A549 (cell line): ENCODE results near the gene ITPR3. TPM values are rescaled to one million over a fixed set of nuclear protein-coding genes. Genes with fewer than 3 reads are reported as not detected.
A peak's percentile ranks its signal among the peaks of the same experiment; 100 is the strongest.

ENCODE experiments used
- ATAC-seq, 2 experiments: fragments of 200-7000 bp in 1 of 2; fragments of >200 bp in 1 of 2; cut with Nextera tagmentation in 1 of 2; cut with Tn5 transposase in 1 of 2; 3 replicates each; pipeline versions ENCODE4 v1.8.0 to v1.9.1; 2018 to 2020; ENCODE audit warnings: mild to moderate bottlenecking in 1 of 2, moderate library complexity in 1 of 2
- CTCF ChIA-PET: fragments of 300-600 bp; sonication (Branson Sonifier 250); formaldehyde crosslinking; extraction: SDS; loops from one replicate; lab custom pipeline; 2021; ENCODE audit warnings: antibody characterized with exemption, inconsistent platforms; lab: Yijun Ruan, JAX
- POLR2A ChIA-PET: fragments of 350-600 bp; formaldehyde crosslinking; extraction: SDS; loops from one replicate; lab custom pipeline; 2021; ENCODE audit warnings: antibody characterized with exemption, inconsistent platforms; lab: Yijun Ruan, JAX
- DNase-seq, 2 experiments: peaks; one replicate each; pipeline versions ENCODE4 v3.0.0 to v3.0.0-alpha.2; 2011 to 2016; ENCODE audit warnings: low read depth in 1 of 2, low spot score in 1 of 2
- FAIRE-seq: peaks from 2 replicates; lab custom pipeline; 2011; peaks lifted over from hg19 to GRCh38; lab: Jason Lieb, UNC
- H3K27ac ChIP-seq, 2 experiments: fragments of >200 bp; sonication (Bioruptor Twin); formaldehyde crosslinking; 3 replicates each; pipeline ENCODE4 v1.5.1; 2016 to 2017
- H3K4me1 ChIP-seq: fragments of >200 bp; sonication (Bioruptor Twin); formaldehyde crosslinking; 3 replicates; pipeline ENCODE4 v1.6.1; 2016
- H3K4me2 ChIP-seq: fragments of >200 bp; sonication (Bioruptor Twin); formaldehyde crosslinking; 3 replicates; pipeline ENCODE4 v1.6.1; 2016
- H3K4me3 ChIP-seq: fragments of >200 bp; sonication (Bioruptor Twin); formaldehyde crosslinking; 3 replicates; pipeline ENCODE4 v1.5.1; 2016
- H3K9me3 ChIP-seq: fragments of >200 bp; sonication (Bioruptor Twin); formaldehyde crosslinking; 3 replicates; pipeline ENCODE4 v1.6.1; 2016
- CBX2 ChIP-seq: fragments of 200-600 bp; sonication (generic); IDR thresholded peaks from 2 replicates; pipeline ENCODE4 v1.6.1; 2016; ENCODE audit warnings: low read depth, mild to moderate bottlenecking, borderline replicate concordance
- CHD4 ChIP-seq: fragments of 200-600 bp; sonication (generic); IDR thresholded peaks from 2 replicates; pipeline ENCODE4 v1.6.1; 2016; ENCODE audit warnings: antibody characterized with exemption, mild to moderate bottlenecking, borderline replicate concordance
- EHMT2 ChIP-seq: fragments of 200-600 bp; sonication (generic); IDR thresholded peaks from 2 replicates; pipeline ENCODE4 v1.6.1; 2016; ENCODE audit warnings: antibody characterized with exemption, low read depth, mild to moderate bottlenecking, moderate library complexity
- EP300 ChIP-seq, 2 experiments: fragments of >200 bp; sonication (Bioruptor Twin); formaldehyde crosslinking; IDR thresholded peaks; 2 replicates in 1 of 2; 3 replicates in 1 of 2; pipeline ENCODE4 v1.6.1; 2016 to 2017
- ESRRA ChIP-seq: fragments of 150-350 bp; IDR thresholded peaks from 2 replicates; pipeline ENCODE4 v1.6.1; 2014; ENCODE audit warnings: mild to moderate bottlenecking, low read length, borderline replicate concordance
- FOXS1 ChIP-seq: fragments of 250-450 bp; sonication (Bioruptor Pico); IDR thresholded peaks from 2 replicates; pipeline ENCODE4 v1.5.0; 2020; ENCODE audit warnings: mild to moderate bottlenecking, moderate library complexity
- GATA3 ChIP-seq: IDR thresholded peaks from 2 replicates; pipeline ENCODE4 v1.6.1; 2012; ENCODE audit warnings: borderline replicate concordance
- HOXA7 ChIP-seq: fragments of 250-450 bp; sonication (Bioruptor Pico); IDR thresholded peaks from 2 replicates; pipeline ENCODE4 v1.5.0; 2020; ENCODE audit warnings: mild to moderate bottlenecking, moderate library complexity
- HOXB13 ChIP-seq: fragments of 250-450 bp; sonication (Bioruptor Pico); IDR thresholded peaks from 2 replicates; pipeline ENCODE4 v1.5.0; 2020; ENCODE audit warnings: low read depth, mild to moderate bottlenecking, moderate library complexity
- HOXB5 ChIP-seq: fragments of 250-450 bp; sonication (Bioruptor Pico); IDR thresholded peaks from 2 replicates; pipeline ENCODE4 v1.5.0; 2020; ENCODE audit warnings: mild to moderate bottlenecking, moderate library complexity
- JUN ChIP-seq, 2 experiments: fragments of >200 bp; sonication (Bioruptor Twin); formaldehyde crosslinking; IDR thresholded peaks; 2 replicates in 1 of 2; 3 replicates in 1 of 2; pipeline ENCODE4 v1.6.1; 2016 to 2017
- JUNB ChIP-seq: fragments of >200 bp; sonication (Bioruptor Twin); formaldehyde crosslinking; IDR thresholded peaks from 2 replicates; pipeline ENCODE4 v1.6.1; 2016
- MAZ ChIP-seq: fragments of 150-350 bp; IDR thresholded peaks from 2 replicates; pipeline ENCODE4 v1.6.1; 2014; ENCODE audit warnings: antibody characterized with exemption, low read depth, low read length, borderline replicate concordance
- POLR2A ChIP-seq: IDR thresholded peaks from 2 replicates; pipeline ENCODE4 v1.6.1; 2012; ENCODE audit warnings: mild to moderate bottlenecking, low read length
- RAD21 ChIP-seq, 2 experiments: fragments of >200 bp in 1 of 2; sonication (Bioruptor Twin) in 1 of 2; formaldehyde crosslinking in 1 of 2; IDR thresholded peaks in 1 of 2; conservative IDR thresholded peaks in 1 of 2; 2 replicates in 1 of 2; 3 replicates in 1 of 2; pipeline ENCODE4 v1.6.1; 2012 to 2018; ENCODE audit warnings: inconsistent platforms in 1 of 2
- RARB ChIP-seq: fragments of 250-450 bp; sonication (Bioruptor Pico); IDR thresholded peaks from 2 replicates; pipeline ENCODE4 v1.8.0; 2021; ENCODE audit warnings: mild to moderate bottlenecking, moderate library complexity
- TFCP2L1 ChIP-seq: fragments of 250-450 bp; sonication (Bioruptor Pico); IDR thresholded peaks from 2 replicates; pipeline ENCODE4 v1.5.0; 2021; ENCODE audit warnings: mild to moderate bottlenecking
- ZSCAN20 ChIP-seq: fragments of 250-450 bp; sonication (Bioruptor Pico); IDR thresholded peaks from 2 replicates; pipeline ENCODE4 v1.8.0; 2022; ENCODE audit warnings: mild to moderate bottlenecking, moderate library complexity
- WGBS: methylation state at CpG from one replicate; pipeline ENCODE4 v1.1.6; 2017; ENCODE audit errors: missing lambda C conversion rate; 5-methylcytosine and 5-hydroxymethylcytosine counted together
- polyA plus RNA-seq, 4 experiments: library from polyadenylated mRNA; depleted of rRNA in 3 of 4; stranded (reverse); fragments of >200 nt; fragmentation: RNase III in 1 of 4; extraction: RNeasy Plus Mini Kit Qiagen cat#74134 plus additional on column Dnase treatment in 1 of 4; gene quantifications; 2 replicates in 3 of 4; 3 replicates in 1 of 4; pipeline ENCODE4 v1.2.3, GENCODE V29; 2011 to 2017
- TF ChIP-seq, protein P1 (sequence below): fragments of 250-450 bp; sonication (Bioruptor Pico); IDR thresholded peaks from 2 replicates; pipeline ENCODE4 v1.5.0; 2021; ENCODE audit warnings: mild to moderate bottlenecking, moderate library complexity, borderline replicate concordance
- TF ChIP-seq, protein P2 (sequence below): fragments of 200-600 bp; sonication (generic); IDR thresholded peaks from 2 replicates; pipeline ENCODE4 v1.6.1; 2016; ENCODE audit warnings: antibody characterized with exemption, mild to moderate bottlenecking, moderate library complexity
- TF ChIP-seq, protein P3 (sequence below): fragments of >200 bp; sonication (Bioruptor Twin); formaldehyde crosslinking; IDR thresholded peaks from 2 replicates; pipeline ENCODE4 v1.6.1; 2016
- TF ChIP-seq, protein P4 (sequence below): fragments of >200 bp; sonication (Bioruptor Twin); formaldehyde crosslinking; IDR thresholded peaks from 3 replicates; pipeline ENCODE4 v1.5.1; 2016

The ITPR3 gene
- polyA plus RNA-seq, 2 of the 4 experiments (the other 2 are of a cell fraction), result 17.6 to 20.8 TPM

DNA sequence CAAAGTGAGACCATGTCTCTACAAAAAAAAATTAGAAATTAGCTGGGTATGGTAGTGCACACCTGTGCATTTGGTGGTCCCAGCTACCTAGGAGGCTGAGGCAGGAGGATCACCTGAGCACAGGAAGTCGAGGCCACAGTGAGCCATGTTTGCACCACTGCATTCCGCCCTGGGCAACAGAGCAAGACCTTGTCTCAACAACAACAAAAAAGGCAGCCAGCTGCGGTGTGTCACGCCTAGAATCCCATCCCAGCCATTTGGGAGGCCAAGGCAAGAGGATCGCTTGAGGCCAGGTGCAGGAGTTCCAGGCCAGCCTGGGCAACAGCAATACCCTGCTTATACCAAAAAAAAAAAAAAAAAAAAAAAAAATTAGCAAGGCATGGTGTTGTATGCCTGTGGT is 39.9 kb upstream of the ITPR3 start:
- no peak for FAIRE-seq
- Histone ChIP-seq H3K4me2 (no peak overlapping the region), H3K4me3 (no peak overlapping the region), H3K27ac (peak overlapping the region in 1 of 2 experiments; percentile 96; a peak in 1 of 6 replicates), H3K9me3 (no peaks in the 10 kb centered on the region), H3K4me1 (peaks cover 28% of the 10 kb centered on the region)
- ChIA-PET POLR2A (interaction anchor here (0.6 kb wide), 1 partner anchor 163 kb away, joined by 3 read pairs; the partner anchor contains the start of gene CUTA), CTCF (interaction anchor here (0.5 to 4.3 kb wide), 7 partner anchors 12 to 1718 kb away, joined by 3 to 33 read pairs (median 3); no protein-coding TSS in a partner anchor)
- TF ChIP-seq MAZ, result no peak
- TF ChIP-seq CBX2, result no peak
- no peak for TF ChIP-seq JUN (IDR thresholded peaks at IDR 0.05)
- TF ChIP-seq ZSCAN20 (CRISPR knock-in tag), result no peak
- no peak for TF ChIP-seq POLR2A
- TF ChIP-seq, protein P1, sequence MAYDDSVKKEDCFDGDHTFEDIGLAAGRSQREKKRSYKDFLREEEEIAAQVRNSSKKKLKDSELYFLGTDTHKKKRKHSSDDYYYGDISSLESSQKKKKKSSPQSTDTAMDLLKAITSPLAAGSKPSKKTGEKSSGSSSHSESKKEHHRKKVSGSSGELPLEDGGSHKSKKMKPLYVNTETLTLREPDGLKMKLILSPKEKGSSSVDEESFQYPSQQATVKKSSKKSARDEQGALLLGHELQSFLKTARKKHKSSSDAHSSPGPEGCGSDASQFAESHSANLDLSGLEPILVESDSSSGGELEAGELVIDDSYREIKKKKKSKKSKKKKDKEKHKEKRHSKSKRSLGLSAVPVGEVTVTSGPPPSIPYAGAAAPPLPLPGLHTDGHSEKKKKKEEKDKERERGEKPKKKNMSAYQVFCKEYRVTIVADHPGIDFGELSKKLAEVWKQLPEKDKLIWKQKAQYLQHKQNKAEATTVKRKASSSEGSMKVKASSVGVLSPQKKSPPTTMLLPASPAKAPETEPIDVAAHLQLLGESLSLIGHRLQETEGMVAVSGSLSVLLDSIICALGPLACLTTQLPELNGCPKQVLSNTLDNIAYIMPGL (CRISPR knock-in tag), result no peak
- no peak for TF ChIP-seq ESRRA
- TF ChIP-seq CHD4, result no peak
- TF ChIP-seq EHMT2, result no peak
- no peak for TF ChIP-seq HOXA7
- TF ChIP-seq, protein P2, sequence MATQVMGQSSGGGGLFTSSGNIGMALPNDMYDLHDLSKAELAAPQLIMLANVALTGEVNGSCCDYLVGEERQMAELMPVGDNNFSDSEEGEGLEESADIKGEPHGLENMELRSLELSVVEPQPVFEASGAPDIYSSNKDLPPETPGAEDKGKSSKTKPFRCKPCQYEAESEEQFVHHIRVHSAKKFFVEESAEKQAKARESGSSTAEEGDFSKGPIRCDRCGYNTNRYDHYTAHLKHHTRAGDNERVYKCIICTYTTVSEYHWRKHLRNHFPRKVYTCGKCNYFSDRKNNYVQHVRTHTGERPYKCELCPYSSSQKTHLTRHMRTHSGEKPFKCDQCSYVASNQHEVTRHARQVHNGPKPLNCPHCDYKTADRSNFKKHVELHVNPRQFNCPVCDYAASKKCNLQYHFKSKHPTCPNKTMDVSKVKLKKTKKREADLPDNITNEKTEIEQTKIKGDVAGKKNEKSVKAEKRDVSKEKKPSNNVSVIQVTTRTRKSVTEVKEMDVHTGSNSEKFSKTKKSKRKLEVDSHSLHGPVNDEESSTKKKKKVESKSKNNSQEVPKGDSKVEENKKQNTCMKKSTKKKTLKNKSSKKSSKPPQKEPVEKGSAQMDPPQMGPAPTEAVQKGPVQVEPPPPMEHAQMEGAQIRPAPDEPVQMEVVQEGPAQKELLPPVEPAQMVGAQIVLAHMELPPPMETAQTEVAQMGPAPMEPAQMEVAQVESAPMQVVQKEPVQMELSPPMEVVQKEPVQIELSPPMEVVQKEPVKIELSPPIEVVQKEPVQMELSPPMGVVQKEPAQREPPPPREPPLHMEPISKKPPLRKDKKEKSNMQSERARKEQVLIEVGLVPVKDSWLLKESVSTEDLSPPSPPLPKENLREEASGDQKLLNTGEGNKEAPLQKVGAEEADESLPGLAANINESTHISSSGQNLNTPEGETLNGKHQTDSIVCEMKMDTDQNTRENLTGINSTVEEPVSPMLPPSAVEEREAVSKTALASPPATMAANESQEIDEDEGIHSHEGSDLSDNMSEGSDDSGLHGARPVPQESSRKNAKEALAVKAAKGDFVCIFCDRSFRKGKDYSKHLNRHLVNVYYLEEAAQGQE, result no peak
- no peak for TF ChIP-seq HOXB5
- no peak for TF ChIP-seq RARB (CRISPR knock-in tag)
- TF ChIP-seq EP300 (IDR thresholded peaks at IDR 0.05), result no peak
- no peak for TF ChIP-seq JUNB
- TF ChIP-seq GATA3, result no peak
- no peak for TF ChIP-seq FOXS1 (CRISPR knock-in tag)
- TF ChIP-seq HOXB13 (CRISPR knock-in tag), result no peak
- no peak for ATAC-seq
- WGBS, result 87% methylated on average over 5 of the region's 5 CpGs
- no peak for DNase-seq

DNA sequence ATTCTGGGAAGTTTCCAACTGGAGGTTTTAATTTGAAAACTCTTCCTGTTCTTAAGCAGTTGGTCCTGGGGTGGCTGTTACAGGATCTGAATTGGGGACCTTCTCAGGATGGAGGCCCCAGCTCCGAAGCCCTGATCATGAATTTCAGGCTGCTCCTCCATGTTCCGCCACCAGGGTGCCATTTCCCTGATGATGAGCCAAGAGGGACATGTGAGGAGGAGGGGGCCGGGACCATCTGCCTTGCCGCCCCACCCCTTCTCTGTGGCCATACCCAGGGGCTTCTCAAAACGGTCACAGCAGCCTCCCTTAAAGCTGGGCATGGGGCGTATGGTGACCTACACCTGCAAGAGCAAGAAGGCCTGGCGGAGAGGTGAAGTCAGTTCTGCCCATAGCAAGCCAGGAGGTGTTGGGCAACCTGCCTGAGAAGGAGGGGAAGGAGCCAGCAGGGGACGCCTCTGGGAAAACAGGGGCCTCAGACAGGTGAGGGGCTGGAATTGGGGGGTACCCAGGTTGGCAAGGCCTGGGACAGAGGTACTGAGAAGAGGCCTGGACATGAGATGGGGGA is 37.4 kb upstream of the ITPR3 start:
- POLR2A ChIA-PET, result no interaction called here
- peak overlapping the region in 1 of 2 experiments; percentile 21; a peak in 1 of 6 replicates for H3K27ac ChIP-seq
- H3K4me2 ChIP-seq, result no peak overlapping the region
- no peaks in the 10 kb centered on the region for H3K9me3 ChIP-seq
- TF ChIP-seq TFCP2L1 (CRISPR knock-in tag) (no peak), MAZ (no peak), RAD21 (conservative IDR thresholded peaks at IDR 0.05 in 1 of 2, IDR thresholded peaks at IDR 0.05 in 1 of 2) (0 out of 5 replicates have a peak, but pooled peaks of 1 of the 2 experiments have one; percentile 2)
- TF ChIP-seq, protein P3, sequence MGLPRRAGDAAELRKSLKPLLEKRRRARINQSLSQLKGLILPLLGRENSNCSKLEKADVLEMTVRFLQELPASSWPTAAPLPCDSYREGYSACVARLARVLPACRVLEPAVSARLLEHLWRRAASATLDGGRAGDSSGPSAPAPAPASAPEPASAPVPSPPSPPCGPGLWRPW, result no peak
- TF ChIP-seq, protein P4, sequence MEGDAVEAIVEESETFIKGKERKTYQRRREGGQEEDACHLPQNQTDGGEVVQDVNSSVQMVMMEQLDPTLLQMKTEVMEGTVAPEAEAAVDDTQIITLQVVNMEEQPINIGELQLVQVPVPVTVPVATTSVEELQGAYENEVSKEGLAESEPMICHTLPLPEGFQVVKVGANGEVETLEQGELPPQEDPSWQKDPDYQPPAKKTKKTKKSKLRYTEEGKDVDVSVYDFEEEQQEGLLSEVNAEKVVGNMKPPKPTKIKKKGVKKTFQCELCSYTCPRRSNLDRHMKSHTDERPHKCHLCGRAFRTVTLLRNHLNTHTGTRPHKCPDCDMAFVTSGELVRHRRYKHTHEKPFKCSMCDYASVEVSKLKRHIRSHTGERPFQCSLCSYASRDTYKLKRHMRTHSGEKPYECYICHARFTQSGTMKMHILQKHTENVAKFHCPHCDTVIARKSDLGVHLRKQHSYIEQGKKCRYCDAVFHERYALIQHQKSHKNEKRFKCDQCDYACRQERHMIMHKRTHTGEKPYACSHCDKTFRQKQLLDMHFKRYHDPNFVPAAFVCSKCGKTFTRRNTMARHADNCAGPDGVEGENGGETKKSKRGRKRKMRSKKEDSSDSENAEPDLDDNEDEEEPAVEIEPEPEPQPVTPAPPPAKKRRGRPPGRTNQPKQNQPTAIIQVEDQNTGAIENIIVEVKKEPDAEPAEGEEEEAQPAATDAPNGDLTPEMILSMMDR, result peak; percentile 9; the same call in 1 of the 3 replicates
- TF ChIP-seq, all 56 proteins: peak for 2
- DNase-seq (peak; percentile 38 to 39), ATAC-seq (peak in 1 of 2 experiments; percentile 23; a peak in 2 of 6 replicates), FAIRE-seq (no peak)
- CTCF ChIA-PET, result interaction anchor here (0.6 to 9.4 kb wide), 9 partner anchors 48 to 184 kb away, joined by 3 to 177 read pairs (median 3); partner anchors contain the start of gene UQCC2
- Histone ChIP-seq H3K4me1 (peaks cover 14% of the 10 kb centered on the region), H3K4me3 (no peak overlapping the region)
- 61% methylated on average over 7 of the region's 8 CpGs for WGBS
